ENCODE results near the gene GIGYF1.
"Not testable (repeated sequence)": the region's sequence is repeated elsewhere in the genome, so short reads cannot be mapped to it uniquely, and the experiment has no call there.

GIGYF1 gene

GRCh38 chr7:100694098-100694745 is at the start of gene GIGYF1:
Gene GIGYF1 (minus strand): TSS chr7:100694250. CDS start chr7:100688238, 6,012 bp downstream.
- DNase-seq (peak; percentile 74), ATAC-seq (peak; percentile 47)

GRCh38 chr7:100739934-100740333 is 45.9 kb upstream of the GIGYF1 start:
- no peak for DNase-seq
- ATAC-seq, result no peak

- ATAC-seq (no peak), DNase-seq (no peak)
Observed at GRCh38 chr7:100736671-100737070, 42.6 kb upstream of the GIGYF1 start.

DNA sequence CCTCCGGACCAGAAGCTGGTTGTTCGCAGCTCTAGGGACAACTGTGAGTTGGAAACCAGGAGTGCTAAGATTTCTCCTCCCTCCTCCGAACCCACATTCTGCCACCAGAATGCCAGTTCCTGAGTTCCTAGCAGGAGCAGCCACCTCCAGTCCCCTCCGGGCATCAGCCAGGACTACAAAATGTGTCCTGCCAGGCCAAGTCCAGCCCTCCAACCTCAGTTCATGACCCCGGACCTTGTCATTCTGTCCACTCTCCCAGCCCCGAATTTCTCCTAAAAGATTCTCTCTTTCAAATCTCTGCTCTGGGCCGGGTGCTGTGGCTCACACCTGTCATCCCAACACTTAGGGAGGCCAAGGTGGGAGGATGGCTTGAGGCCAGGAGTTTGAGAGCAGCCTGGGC is 41.7 kb upstream of the GIGYF1 start:
- no peak for DNase-seq
- no peak for ATAC-seq

DNA sequence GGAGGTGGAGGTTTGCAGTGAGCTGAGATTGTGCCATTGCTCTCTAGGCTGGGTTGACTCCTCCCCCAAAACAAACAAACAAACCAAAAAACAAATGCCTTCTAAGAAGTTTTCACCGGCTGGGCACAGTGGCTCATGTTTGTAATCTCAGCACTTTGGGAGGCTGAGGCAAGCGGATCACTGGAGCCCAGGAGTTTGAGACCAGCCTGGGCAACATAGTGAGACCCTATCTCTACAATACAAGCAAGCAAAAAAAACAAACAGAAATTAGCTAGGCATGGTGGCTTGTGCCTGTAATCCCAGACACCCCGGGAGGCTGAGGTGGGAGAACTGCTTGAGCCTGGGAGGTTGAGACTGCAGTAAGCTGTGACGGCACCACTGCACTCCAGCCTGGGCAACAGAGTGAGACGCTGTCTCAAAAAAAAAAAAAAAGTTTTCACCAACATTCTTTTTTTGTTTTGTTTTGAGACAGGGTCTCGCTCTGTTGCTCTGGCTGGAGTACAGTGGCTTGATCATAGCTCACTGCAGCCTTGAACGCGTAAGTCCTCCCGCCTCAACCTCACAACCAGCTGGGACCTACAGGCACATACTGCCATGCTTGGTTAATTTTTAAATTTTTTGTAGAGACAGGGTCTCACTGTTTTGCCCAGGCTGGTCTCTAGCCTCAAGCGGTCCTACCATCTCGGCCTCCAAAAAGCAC is 38.0 kb upstream of the GIGYF1 start:
- DNase-seq (no peak), ATAC-seq (no peak)

DNA sequence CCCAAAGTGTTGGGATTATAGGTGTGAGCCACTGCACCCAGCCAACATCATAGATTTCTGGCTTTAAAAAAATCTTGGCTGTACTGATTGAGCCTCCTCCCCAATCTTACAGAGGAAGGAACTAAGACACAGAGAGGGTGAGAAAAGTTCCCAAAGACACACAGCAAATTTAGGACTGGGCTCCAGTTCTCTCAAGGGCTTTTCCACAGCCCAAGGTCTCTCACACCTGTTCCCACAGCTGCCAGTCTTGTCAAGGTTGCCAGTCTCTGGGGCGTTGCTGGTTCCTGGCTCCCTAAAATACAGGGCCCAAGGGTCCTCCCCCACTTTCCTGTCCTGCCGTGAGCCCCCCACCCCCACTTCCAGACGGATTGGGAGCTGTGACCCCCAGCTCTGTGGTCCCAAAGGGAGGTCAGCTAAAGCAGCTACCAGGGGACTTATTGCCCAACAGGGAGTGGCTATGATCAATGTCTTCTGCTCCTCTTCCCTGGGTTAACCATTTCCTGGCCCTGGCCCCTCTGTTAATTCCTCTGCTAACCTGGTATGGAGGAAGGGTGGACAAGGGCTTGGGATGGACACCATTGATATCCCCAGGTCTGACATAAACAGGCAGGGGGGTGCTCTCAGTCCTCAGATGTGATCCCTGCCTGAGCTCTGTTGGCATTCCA is 36.2 kb upstream of the GIGYF1 start:
- ATAC-seq, result no peak
- no peak for DNase-seq

DNA sequence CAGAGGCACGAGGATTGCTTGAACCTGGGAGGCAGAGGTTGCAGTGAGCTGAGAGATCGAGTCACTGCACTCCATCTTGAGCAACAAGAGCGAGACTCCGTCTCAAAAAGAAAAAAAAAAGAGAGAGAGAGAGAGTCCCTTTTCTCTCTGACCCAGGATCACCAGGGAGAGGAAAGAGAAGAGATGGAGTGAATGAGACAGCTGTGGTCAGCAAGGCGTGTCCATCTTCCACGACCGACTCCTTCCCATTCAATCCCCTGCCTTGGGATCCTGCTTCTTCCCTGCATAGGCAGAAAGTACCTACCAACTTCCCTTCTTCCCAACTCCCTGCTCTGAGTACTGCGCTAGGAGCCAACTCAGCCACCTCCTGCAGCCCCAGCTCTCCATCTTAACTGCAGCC is 34.1 kb upstream of the GIGYF1 start:
- no peak for ATAC-seq
- DNase-seq, result no peak

DNA sequence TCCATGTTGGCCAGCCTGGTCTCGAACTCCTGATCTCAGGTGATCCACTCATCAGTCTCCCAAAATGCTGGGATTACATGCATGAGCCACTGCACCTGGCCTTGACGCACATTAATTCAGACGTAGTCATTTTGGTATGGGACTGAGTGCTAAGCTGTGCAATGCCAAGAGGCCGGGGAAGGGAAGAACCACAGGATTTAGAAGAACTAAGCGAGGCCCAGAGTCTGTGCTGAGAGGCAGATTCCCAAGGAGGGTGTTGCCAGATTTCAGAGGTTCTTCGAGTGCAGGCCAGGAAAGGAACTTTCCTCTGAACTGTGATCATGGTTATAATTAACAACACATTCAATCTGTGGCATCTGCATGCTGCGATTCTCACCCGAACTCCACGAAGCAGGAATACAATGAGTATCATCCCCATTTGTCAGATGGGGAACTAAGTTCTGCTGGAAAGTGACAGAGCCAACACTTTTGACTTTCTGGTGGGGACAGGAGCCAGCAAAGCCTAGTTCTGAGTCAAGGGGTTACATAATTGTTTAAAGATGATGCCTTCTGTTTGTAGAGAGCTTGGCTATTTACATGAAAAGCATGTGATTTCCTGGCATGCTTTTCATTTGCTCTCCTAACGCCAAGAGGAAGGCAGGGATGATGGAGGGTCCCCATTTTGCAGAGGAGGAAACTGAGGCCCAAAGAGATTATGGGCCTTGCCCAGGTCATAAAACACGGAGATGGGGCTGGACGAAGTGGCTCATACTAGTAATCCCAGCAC is 33.1 kb upstream of the GIGYF1 start:
- DNase-seq (no peak), ATAC-seq (no peak)

DNA sequence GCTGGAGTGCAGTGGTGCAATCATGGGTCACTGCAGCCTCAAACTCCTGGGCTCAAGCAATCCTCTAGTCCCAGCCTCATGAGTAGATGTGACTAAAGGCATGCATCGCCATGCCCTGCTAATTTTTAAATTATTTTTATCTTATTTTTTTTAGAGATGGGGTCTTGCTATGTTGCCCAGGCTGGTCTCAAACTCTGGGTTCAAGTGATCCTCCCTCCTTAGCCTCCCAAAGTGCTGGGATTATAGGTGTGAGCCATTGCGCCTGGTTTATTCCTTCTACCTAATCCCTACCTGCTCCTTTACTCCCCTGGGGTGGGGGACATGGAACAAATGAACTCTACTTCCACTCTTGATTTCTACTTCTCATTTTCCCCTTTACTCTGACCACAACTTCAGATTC is 30.3 kb upstream of the GIGYF1 start:
- ATAC-seq, DNase-seq: not testable (repeated sequence)

DNA sequence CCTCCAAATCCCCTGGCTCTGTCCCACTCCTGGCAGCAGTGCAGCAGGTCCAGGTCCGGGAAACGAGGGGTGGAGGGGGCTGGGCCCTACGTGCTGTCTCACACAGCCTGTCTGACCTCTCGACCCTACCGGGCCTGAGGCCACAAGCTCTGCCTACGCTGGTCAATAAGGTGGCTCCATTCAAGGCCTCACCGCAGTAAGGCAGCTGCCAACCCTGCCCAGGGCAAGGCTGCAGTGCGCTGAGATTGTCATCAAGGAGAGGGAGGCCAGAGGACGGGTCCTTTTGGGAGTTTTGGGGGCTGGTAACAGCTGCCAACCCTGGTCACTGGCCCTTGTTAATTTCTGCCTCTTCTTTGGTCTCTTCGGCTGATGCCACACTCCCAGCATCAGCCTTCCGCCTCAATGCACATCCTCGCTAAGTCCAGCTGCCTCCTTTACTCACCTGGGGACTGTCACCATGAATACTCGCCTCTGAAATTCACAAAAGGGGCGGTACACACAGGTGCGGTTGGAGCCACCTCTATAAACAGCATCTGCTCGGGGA is 29.8 kb upstream of the GIGYF1 start:
- DNase-seq, result no peak

DNA sequence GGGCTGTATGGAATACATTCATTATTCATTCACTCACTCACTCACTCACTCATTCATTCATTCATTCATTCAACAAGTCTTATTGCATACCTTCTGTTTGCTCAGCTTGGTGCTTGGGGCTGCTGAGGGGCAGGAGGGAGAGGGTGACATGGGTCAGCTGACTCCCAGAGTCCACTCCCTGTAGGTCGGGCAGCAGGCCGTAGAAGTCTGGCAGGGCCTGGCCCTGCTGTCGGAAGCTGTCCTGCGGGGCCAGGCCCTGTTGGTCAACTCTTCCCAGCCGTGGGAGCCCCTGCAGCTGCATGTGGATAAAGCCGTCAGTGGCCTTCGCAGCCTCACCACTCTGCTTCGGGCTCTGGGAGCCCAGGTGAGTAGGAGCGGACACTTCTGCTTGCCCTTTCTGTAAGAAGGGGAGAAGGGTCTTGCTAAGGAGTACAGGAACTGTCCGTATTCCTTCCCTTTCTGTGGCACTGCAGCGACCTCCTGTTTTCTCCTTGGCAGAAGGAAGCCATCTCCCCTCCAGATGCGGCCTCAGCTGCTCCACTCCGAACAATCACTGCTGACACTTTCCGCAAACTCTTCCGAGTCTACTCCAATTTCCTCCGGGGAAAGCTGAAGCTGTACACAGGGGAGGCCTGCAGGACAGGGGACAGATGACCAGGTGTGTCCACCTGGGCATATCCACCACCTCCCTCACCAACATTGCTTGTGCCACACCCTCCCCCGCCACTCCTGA is 28.6 kb upstream of the GIGYF1 start:
- no peak for ATAC-seq
- DNase-seq, result no peak

More for the DNA sequence above, 29.8 kb upstream of the GIGYF1 start:
- ATAC-seq, result no peak

- no peak for DNase-seq
- no peak for ATAC-seq
Observed at GRCh38 chr7:100721505-100721812, 27.4 kb upstream of the GIGYF1 start.

DNA sequence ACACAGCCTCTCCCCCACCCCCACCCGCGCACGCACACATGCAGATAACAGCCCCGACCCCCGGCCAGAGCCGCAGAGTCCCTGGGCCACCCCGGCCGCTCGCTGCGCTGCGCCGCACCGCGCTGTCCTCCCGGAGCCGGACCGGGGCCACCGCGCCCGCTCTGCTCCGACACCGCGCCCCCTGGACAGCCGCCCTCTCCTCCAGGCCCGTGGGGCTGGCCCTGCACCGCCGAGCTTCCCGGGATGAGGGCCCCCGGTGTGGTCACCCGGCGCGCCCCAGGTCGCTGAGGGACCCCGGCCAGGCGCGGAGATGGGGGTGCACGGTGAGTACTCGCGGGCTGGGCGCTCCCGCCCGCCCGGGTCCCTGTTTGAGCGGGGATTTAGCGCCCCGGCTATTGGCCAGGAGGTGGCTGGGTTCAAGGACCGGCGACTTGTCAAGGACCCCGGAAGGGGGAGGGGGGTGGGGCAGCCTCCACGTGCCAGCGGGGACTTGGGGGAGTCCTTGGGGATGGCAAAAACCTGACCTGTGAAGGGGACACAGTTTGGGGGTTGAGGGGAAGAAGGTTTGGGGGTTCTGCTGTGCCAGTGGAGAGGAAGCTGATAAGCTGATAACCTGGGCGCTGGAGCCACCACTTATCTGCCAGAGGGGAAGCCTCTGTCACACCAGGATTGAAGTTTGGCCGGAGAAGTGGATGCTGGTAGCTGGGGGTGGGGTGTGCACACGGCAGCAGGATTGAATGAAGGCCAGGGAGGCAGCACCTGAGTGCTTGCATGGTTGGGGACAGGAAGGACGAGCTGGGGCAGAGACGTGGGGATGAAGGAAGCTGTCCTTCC is 26.8 kb upstream of the GIGYF1 start:
- no peak for DNase-seq
- no peak for ATAC-seq

DNA sequence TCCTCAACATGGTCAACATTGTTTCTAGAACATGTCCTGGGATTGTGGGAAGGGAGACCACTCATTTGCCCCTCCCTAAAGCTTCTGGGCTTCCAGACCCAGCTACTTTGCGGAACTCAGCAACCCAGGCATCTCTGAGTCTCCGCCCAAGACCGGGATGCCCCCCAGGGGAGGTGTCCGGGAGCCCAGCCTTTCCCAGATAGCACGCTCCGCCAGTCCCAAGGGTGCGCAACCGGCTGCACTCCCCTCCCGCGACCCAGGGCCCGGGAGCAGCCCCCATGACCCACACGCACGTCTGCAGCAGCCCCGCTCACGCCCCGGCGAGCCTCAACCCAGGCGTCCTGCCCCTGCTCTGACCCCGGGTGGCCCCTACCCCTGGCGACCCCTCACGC is 26.2 kb upstream of the GIGYF1 start, which contains the start of gene EPO:
Gene EPO (plus strand): TSS at position 190 of the 392 bp plus-strand sequence. CDS start 513 bp downstream, outside the sequence.
- DNase-seq, result no peak
- no peak for ATAC-seq

- DNase-seq (no peak), ATAC-seq (no peak)
Observed at GRCh38 chr7:100719523-100720278, 25.7 kb upstream of the GIGYF1 start.

GRCh38 chr7:100717073-100717472 is 23.0 kb upstream of the GIGYF1 start:
- not testable (repeated sequence) for ATAC-seq, DNase-seq

DNA sequence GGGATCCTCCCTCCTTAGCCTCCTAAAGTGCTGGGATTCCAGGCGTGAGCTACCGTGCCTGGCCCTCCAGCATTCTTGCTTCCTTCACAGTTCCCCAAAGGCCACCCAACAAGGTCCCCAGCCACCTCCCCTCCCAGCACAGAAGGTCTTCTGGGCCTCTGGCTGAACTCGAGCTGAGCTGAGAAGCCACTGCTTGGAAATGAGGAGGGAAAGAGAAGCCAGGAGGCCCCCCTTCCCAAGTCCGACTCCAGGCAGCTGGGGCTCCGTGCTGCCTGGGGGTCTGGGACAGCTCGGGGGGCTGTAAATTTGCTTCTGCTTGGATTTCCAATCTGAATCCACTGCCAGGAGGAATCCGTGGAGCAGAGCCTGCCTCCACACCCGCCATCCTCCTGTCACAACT is 20.7 kb upstream of the GIGYF1 start:
- DNase-seq (no peak), ATAC-seq (no peak)

GRCh38 chr7:100711369-100711768 is 17.3 kb upstream of the GIGYF1 start:
- no peak for ATAC-seq
- no peak for DNase-seq

GRCh38 chr7:100710452-100710851 is 16.4 kb upstream of the GIGYF1 start:
- ATAC-seq (no peak), DNase-seq (no peak)

DNA sequence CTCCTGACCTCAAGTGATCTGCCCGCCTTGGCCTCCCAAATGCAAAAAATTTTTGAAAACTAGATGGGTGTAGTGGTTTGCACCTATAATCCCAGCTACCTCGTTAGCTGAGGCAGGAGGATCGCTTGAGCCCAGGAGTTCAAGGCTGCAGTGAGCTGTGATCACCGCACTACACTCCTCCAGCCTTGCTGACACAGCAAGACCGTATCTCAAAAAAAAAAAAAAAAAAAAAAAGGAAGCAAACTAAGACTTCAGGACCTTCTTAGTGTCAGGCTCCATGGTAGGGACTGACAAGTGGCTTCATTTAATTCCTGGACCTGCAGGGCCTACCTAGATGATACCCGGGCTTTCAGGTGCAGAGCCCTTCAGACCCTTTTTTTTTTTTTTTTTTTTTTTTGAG is 14.3 kb upstream of the GIGYF1 start:
- DNase-seq (no peak), ATAC-seq (no peak)
